Measurements from ENCODE around the gene ADAMTS18. TPM values are rescaled to one million over a fixed set of nuclear protein-coding genes. Genes with fewer than 3 reads are reported as not detected.
"Not testable (repeated sequence)": the region's sequence is repeated elsewhere in the genome, so short reads cannot be mapped to it uniquely, and the experiment has no call there.

Gene ADAMTS18, protein sequence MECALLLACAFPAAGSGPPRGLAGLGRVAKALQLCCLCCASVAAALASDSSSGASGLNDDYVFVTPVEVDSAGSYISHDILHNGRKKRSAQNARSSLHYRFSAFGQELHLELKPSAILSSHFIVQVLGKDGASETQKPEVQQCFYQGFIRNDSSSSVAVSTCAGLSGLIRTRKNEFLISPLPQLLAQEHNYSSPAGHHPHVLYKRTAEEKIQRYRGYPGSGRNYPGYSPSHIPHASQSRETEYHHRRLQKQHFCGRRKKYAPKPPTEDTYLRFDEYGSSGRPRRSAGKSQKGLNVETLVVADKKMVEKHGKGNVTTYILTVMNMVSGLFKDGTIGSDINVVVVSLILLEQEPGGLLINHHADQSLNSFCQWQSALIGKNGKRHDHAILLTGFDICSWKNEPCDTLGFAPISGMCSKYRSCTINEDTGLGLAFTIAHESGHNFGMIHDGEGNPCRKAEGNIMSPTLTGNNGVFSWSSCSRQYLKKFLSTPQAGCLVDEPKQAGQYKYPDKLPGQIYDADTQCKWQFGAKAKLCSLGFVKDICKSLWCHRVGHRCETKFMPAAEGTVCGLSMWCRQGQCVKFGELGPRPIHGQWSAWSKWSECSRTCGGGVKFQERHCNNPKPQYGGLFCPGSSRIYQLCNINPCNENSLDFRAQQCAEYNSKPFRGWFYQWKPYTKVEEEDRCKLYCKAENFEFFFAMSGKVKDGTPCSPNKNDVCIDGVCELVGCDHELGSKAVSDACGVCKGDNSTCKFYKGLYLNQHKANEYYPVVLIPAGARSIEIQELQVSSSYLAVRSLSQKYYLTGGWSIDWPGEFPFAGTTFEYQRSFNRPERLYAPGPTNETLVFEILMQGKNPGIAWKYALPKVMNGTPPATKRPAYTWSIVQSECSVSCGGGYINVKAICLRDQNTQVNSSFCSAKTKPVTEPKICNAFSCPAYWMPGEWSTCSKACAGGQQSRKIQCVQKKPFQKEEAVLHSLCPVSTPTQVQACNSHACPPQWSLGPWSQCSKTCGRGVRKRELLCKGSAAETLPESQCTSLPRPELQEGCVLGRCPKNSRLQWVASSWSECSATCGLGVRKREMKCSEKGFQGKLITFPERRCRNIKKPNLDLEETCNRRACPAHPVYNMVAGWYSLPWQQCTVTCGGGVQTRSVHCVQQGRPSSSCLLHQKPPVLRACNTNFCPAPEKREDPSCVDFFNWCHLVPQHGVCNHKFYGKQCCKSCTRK (N-terminal part only)
- not detected for total RNA-seq

DNA sequence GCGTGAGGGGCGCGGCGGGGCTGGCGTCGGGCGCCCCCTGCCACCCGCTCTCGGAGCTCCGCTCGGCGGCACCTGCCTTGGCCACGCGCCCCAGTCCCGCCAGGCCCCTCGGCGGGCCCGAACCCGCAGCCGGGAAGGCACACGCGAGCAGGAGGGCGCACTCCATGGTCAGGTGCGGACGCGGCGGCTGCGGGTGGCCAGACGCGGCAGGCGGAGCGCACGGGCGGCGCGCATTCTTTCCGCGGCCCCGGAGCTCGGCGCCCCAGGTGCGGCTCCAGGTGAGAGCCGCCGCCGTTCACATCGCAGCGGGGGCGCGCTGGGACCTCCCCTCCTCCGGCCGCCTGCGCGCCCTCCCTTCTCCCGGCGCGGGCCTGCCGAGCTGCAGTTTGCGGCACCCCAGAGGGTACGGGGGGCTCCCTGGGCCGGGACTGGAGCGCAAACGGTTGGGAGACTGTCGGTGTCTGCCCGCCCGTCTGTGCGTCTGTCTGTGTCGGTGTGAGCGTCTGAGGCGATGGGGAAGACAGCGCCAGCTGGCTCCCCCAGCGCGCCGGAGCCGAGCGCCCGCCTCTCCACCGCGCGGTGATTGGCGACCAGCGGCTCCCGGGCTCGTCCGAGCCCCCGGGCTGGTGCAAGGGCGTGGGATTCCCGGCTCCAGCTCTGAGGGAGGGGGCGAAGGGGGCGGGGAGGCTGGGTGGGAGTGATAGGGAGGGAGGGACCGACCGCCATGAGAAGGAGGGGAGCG lies at the start of gene ADAMTS18:
TSS of gene ADAMTS18 (minus strand) at position 505 of the 742 bp plus-strand sequence. CDS start at position 166, 339 bp downstream.
- Mint-ChIP-seq H3K4me3 (no peak within 1 kb of the TSS), H3K27ac (no peak within 1 kb of the TSS), H3K27me3 (peaks cover 39% of the 10 kb centered on the region), H3K9me3 (no peaks in the 10 kb centered on the region), H3K4me1 (no peaks in the 10 kb centered on the region), H3K36me3 (ENCODE audit: low read depth) (no peaks in the 10 kb centered on the region)
- CTCF ChIA-PET = no interaction called here
- no peak for DNase-seq
- POLR2A ChIA-PET = no interaction called here

DNA sequence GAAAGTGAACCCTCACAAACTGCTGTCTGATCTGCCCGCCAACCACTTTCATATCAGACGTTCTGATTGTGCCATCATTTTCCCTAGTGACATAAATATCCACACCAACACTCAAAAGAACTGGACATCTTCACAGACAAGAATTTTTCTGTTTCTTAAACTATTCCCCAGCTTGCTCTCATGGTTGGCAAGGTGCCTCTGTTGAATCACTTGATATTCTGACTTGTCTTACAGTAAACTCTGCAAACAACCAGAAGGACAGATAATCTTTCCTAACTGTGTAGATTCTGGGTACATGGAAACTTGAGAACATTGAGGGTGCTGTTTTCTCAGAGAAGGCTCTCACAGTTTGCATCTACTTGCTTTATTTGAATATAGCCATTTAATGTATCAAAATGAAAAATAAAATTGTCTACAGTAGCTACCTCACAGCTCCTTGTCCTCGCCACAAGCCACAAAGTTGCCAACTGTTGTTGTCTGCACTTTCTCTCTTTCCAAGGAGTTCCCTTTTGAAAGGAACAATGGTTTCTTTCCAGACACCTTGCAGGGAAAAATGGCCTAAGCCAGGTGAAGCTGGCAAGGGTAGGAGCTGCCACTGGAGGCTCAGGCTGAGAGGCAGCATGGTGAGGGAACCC lies 46.0 kb upstream of the ADAMTS18 start:
- no peak overlapping the region for H3K4me3 Mint-ChIP-seq
- no peaks in the 10 kb centered on the region for H3K36me3 Mint-ChIP-seq (ENCODE audit: low read depth)
- H3K27ac Mint-ChIP-seq = no peak overlapping the region
- H3K9me3 Mint-ChIP-seq = no peaks in the 10 kb centered on the region
- H3K27me3 Mint-ChIP-seq = no peaks in the 10 kb centered on the region
- no peaks in the 10 kb centered on the region for H3K4me1 Mint-ChIP-seq
- no peak for DNase-seq
- ChIA-PET POLR2A (no interaction called here), CTCF (no interaction called here)

DNA sequence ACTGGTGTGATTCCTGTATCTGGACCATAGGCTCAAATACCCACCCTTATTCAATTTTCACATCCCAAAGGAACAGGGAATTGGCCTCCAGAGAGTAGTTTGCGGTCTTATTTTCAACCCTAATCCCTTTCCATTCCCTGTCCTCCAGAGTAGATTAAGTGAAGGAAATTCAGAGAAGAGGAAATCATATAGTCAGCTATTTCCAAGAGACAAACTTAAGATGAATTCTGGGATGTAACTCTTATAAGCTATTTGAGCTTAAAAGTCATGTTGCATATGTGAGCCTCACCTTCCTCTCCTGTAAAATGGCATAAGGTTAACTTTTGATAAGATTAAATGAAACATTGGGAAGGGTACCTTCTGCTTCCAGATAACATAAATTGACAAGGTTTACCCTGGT lies 37.4 kb upstream of the ADAMTS18 start:
- POLR2A ChIA-PET = no interaction called here
- Mint-ChIP-seq H3K27me3 (no peaks in the 10 kb centered on the region), H3K4me1 (no peaks in the 10 kb centered on the region), H3K9me3 (no peaks in the 10 kb centered on the region), H3K4me3 (no peak overlapping the region), H3K36me3 (ENCODE audit: low read depth) (no peaks in the 10 kb centered on the region), H3K27ac (no peak overlapping the region)
- no peak for DNase-seq
- CTCF ChIA-PET = no interaction called here

DNA sequence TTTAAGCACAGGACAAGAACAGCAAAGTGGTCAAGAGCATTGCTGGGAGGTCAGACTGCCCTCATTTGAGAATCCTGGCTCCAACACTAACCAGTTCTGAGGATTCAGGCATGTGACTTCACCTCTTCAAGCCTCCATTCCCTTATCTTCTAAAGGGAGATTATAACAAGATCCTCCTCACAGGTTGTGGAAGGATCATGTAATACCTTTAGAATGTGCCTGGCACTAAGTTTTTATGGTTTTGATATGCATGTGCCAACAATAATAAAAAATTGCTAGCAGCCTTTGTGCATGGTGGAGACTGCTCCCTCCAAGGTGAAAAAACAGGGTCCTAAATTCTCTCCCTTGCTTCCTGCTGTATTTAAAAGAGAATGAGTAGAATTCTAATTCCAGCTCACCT lies 36.0 kb upstream of the ADAMTS18 start:
- no peak overlapping the region for H3K27ac Mint-ChIP-seq
- H3K9me3 Mint-ChIP-seq = no peaks in the 10 kb centered on the region
- POLR2A ChIA-PET = no interaction called here
- H3K36me3 Mint-ChIP-seq (ENCODE audit: low read depth) = no peaks in the 10 kb centered on the region
- no peak overlapping the region for H3K4me3 Mint-ChIP-seq
- CTCF ChIA-PET = interaction anchor here (0.6 kb wide), 1 partner anchor 94 kb away, joined by 4 read pairs; no protein-coding TSS in a partner anchor
- no peak for DNase-seq
- H3K27me3 Mint-ChIP-seq = no peaks in the 10 kb centered on the region
- H3K4me1 Mint-ChIP-seq = no peaks in the 10 kb centered on the region

DNA sequence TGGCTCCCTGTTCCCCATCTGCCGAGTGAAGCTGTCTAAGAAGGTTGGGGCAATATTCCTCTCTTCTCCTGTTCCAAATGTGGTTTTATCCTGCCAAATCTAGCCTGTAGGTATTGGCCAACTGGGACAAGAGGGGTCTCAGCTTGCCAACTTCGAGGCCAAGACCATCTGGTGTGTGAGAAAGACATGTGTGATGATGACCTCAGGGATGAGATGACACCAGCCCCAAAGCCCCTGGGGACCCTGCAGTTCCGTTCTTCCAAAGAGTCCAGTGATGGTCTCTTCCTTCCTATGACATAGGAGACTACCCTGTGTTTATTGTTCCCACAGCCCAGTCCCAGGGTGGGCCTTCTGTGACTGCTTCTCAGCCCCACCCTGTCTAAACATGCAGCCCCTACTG lies 34.8 kb upstream of the ADAMTS18 start:
- H3K4me1 Mint-ChIP-seq = no peaks in the 10 kb centered on the region
- no peaks in the 10 kb centered on the region for H3K9me3 Mint-ChIP-seq
- CTCF ChIA-PET = no interaction called here
- no peaks in the 10 kb centered on the region for H3K27me3 Mint-ChIP-seq
- H3K27ac Mint-ChIP-seq = no peak overlapping the region
- no peaks in the 10 kb centered on the region for H3K36me3 Mint-ChIP-seq (ENCODE audit: low read depth)
- DNase-seq = no peak
- POLR2A ChIA-PET = no interaction called here
- no peak overlapping the region for H3K4me3 Mint-ChIP-seq

DNA sequence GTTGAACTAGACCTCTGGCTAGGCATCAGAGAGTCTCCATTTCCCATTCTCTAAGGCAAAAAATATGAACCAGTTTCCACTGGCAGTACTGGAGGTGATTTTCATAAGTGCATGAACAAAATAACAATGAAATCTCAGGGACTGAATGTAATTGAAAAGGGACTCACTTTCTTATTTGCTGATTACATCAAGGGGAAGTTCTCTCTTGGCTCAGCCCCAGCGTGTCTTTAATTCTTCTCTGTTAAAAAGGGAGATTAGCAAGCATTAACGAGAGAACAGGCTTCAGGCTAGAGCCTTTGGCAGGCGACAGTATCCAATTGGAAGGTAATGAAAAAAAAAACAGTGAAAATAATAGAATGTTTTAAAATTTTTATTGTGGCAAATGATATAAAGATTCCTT lies 34.0 kb upstream of the ADAMTS18 start:
- Mint-ChIP-seq H3K36me3 (ENCODE audit: low read depth) (no peaks in the 10 kb centered on the region), H3K9me3 (no peaks in the 10 kb centered on the region), H3K4me3 (no peak overlapping the region), H3K27me3 (no peaks in the 10 kb centered on the region), H3K4me1 (no peaks in the 10 kb centered on the region), H3K27ac (no peak overlapping the region)
- DNase-seq = no peak
- POLR2A ChIA-PET = no interaction called here
- CTCF ChIA-PET = no interaction called here

DNA sequence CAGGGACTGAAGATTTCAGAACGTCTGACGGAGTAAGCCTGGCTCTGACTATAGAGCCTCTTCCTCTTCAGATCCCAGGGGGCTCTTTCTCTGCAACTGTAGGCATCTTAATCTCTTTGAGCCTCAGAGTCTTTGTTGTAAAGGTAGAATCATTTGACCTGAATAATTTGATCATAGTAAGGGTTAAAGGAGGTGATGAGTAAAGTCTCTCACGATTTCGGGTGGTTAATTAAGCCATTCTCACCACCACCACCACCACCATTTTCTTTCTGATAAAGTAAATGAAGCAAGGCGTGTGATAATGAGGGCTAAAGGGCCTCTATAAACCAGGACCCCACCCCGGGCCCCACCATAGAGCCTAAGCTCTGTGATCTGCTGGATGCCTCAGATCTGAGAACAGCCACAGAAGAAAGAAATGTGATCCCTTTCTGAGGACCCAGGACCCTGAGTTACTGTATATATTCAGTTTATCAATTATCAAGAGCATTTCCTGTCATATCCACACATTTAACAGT lies 33.0 kb upstream of the ADAMTS18 start:
- DNase-seq = no peak
- no peaks in the 10 kb centered on the region for H3K36me3 Mint-ChIP-seq (ENCODE audit: low read depth)
- ChIA-PET POLR2A (no interaction called here), CTCF (no interaction called here)
- no peaks in the 10 kb centered on the region for H3K27me3 Mint-ChIP-seq
- no peaks in the 10 kb centered on the region for H3K9me3 Mint-ChIP-seq
- no peak overlapping the region for H3K4me3 Mint-ChIP-seq
- H3K27ac Mint-ChIP-seq = no peak overlapping the region
- no peaks in the 10 kb centered on the region for H3K4me1 Mint-ChIP-seq

DNA sequence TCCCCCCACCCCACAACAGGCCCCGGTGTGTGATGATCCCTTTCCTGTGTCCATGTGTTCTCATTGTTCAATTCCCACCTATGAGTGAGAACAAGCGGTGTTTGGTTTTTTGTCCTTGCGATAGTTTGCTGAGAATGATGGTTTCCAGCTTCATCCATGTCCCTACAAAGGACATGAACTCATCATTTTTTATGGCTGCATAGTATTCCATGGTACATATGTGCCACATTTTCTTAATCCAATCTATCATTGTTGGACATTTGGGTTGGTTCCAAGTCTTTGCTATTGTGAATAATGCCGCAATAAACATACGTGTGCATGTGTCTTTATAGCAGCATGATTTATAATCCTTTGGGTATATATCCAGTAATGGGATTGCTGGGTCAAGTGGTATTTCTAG lies 28.8 kb upstream of the ADAMTS18 start:
- H3K27ac Mint-ChIP-seq; DNase-seq; H3K27me3 Mint-ChIP-seq; CTCF ChIA-PET; H3K9me3 Mint-ChIP-seq; H3K4me1 Mint-ChIP-seq; H3K4me3 Mint-ChIP-seq; H3K36me3 Mint-ChIP-seq (ENCODE audit: low read depth): not testable (repeated sequence)
- POLR2A ChIA-PET = interaction anchor here (0.6 kb wide), 1 partner anchor 349 kb away, joined by 3 read pairs; no protein-coding TSS in a partner anchor

DNA sequence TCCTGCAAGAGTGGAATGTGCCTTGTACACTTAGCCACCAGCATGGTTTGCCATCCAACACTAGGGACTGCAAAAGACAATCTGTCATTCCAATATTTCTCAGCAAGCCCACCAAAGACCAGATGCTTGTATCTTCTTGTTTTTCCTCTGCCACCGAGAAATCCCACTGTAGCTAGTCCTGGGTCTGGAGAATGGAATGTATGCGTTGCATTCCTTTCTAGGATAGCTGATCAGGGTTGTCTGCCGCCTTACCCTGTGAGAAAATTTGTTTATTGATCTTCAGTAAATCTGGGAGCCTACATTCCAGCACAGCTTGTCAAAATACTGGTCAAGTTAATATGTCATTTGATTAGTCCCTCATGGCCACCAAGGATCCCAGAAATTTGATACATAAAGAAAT lies 28.1 kb upstream of the ADAMTS18 start:
- Mint-ChIP-seq H3K4me3 (no peak overlapping the region), H3K36me3 (ENCODE audit: low read depth) (no peaks in the 10 kb centered on the region), H3K27ac (no peak overlapping the region), H3K4me1 (no peaks in the 10 kb centered on the region), H3K27me3 (no peaks in the 10 kb centered on the region), H3K9me3 (no peaks in the 10 kb centered on the region)
- DNase-seq = no peak
- CTCF ChIA-PET = no interaction called here
- POLR2A ChIA-PET = interaction anchor here (0.6 kb wide), 1 partner anchor 349 kb away, joined by 3 read pairs; no protein-coding TSS in a partner anchor

DNA sequence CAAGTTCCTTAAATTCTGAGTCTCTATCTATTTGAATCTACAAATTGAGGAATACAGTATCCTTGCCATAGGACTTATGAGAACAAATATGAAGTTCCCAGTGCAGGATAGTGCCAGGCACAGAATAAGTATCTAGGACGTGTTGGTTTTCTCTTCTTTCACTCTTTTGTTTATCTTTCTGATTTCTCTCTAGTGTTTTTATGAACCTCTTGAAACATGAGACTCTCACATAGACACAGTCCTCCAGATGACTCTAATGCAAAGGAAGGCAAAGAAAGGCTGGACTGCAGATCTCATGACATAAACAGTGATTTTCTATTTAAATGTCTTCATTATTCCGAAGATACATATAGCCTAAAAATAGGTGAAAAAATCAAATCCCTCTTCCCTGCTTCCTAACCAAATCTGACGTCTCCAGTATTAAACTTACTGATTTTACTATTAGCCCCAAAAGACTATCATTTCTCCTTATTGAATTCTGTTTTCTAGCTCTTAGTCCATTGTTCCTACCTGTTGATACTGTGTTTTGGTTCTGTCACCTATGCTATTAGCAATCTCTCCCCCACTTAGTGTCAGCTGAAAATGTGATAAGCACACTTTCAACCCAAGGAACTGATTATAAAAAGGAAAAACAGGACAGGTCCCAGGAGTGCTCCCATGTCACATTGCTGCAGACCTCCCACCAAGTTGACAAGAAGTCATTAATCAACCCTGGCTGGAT lies 24.9 kb upstream of the ADAMTS18 start:
- no peak for DNase-seq
- Mint-ChIP-seq H3K27me3 (no peaks in the 10 kb centered on the region), H3K4me3 (no peak overlapping the region), H3K9me3 (no peaks in the 10 kb centered on the region), H3K36me3 (ENCODE audit: low read depth) (no peaks in the 10 kb centered on the region), H3K27ac (no peak overlapping the region), H3K4me1 (no peaks in the 10 kb centered on the region)
- ChIA-PET CTCF (no interaction called here), POLR2A (no interaction called here)

DNA sequence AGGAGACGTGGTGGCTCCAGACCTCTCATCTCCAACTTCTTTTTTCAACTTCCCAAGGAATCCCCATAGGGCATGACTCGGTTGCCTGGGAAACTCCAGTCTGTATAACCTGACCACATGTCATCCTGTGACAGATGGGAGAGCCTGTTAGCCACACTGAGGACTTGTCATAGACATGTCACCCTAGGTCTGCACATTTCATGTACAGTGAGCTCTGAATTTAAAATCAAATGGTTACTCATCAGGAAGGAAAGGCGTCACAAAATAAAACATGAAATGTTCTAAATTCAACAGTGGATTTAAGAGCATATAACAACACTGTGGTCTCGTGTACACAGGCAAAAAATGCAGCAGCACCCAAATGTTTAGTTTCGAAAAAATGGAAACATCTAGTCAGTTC lies 22.2 kb upstream of the ADAMTS18 start:
- Mint-ChIP-seq H3K4me3 (no peak overlapping the region), H3K36me3 (ENCODE audit: low read depth) (no peaks in the 10 kb centered on the region), H3K27ac (no peak overlapping the region), H3K9me3 (no peaks in the 10 kb centered on the region), H3K4me1 (no peaks in the 10 kb centered on the region), H3K27me3 (no peaks in the 10 kb centered on the region)
- ChIA-PET CTCF (interaction anchor here (0.6 kb wide), 1 partner anchor 21 kb away, joined by 3 read pairs; no protein-coding TSS in a partner anchor), POLR2A (no interaction called here)
- no peak for DNase-seq

DNA sequence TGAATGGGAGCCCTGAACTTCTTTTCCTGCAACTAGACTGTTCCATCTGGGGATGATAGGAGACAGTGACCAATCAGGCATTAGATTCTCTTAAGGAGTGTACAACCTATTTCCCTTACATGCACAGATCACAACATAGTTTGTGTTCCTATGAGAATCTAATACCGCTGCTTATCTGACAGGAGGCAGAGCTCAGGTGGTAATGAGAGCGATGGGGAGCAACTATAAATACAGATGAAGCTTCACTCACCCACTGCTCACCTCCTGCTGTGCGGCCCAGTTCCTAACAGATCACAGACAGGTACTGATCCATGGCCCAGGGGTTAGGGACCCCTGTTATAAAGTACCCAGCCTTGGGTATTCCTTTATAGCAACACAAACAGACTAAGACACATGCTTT lies 17.4 kb upstream of the ADAMTS18 start:
- no peak overlapping the region for H3K27ac Mint-ChIP-seq

More for the DNA sequence above, 17.4 kb upstream of the ADAMTS18 start:
- no peak overlapping the region for H3K4me3 Mint-ChIP-seq
- ChIA-PET CTCF (no interaction called here), POLR2A (no interaction called here)
- peaks cover 2% of the 10 kb centered on the region for H3K27me3 Mint-ChIP-seq
- no peaks in the 10 kb centered on the region for H3K9me3 Mint-ChIP-seq
- no peak for DNase-seq
- H3K36me3 Mint-ChIP-seq (ENCODE audit: low read depth) = no peaks in the 10 kb centered on the region
- H3K4me1 Mint-ChIP-seq = no peaks in the 10 kb centered on the region
